HL-60/S4 treated with retinoic acid at 250 ng/mL for 4 days and 3 days (cell line): Measurements from ENCODE around the gene AAMDC.
"Not testable (repeated sequence)": the region's sequence is repeated elsewhere in the genome, so short reads cannot be mapped to it uniquely, and the experiment has no call there.

Source experiments
- in situ Hi-C: fragments of 300-500 bp; cut with MboI; formaldehyde crosslinking; loops from 2 replicates; pipeline ENCODE4 v1.7.0; 2022; ENCODE audit warnings: low sequenced_read_pairs

The AAMDC gene

DNA sequence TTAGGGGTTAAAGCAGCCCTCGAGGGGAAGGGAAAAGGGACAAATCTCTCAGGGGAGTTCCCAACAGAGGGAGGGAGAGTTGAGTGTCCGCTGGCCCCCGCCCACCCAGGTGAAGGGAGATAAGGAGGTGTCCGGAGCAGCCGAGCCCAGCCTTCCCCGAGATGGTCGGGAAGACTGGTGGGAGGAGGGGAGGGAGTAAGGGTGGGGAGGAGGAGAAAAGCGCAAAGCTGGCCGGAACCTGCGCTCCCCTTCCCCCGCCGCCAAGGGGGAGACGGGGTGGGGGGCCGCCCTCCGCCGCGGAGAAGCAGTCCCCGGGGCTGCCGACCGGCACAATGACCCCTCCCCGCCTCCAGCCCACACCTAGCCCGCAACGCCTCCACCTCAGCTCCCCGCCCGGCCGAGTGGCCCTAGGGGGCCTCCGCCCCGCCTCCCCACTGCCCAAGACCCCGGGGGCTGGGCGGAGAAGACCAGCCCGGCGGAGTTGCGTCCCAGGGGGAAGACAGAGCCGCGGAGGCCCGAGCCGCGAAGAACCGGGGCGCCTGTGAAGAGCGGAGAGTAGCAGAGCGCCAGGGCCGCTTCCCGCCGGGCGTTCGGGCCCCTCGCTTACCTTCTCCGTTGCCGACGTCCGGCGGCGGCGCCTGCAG, 901 bp upstream of the AAMDC start:
- in situ Hi-C loops = no loop called here

DNA sequence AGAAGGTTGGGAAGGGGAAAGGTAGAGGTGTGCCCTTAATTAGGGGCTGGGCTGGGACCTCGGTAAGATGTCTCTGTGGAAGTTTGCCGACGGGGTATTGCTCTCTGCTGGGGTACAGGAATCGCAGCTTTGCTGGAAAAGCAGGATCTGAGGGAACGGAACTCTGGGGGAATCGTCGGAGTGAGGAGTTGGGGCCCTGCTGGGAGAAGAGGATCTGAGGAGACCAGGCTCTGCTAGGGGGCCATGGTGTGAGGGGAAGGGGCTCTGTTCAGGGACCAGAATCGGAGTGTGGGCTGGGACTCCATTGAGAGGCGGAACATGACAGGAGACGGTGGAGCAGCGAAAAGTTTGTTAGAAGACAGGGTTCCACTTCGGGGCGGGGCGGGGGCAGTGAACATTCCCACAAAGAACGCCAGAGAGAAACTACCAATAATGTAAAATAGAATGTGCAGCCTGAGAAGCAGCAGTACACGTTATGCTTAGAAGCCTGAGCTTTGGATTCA, 456 bp downstream of the AAMDC start:
- in situ Hi-C loops = no loop called here

DNA sequence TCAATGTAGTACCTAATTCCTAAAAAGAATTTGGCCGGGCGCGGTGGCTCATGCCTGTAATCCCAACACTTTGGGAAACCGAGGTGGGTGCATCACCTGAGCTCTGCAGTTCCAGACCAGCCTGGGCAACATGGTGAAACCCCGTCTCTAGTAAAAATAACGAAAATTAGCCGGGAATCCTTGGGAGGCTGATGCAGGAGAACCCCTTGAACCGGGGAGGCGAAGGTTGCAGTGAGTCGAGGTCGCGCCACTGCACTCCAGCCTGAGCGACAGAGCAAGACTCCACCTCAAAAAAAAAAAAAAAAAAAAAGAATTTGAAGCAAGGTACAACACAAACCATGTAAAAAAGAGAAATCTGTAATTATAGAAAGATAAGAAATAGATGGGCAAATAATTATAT, 1.2 kb downstream of the AAMDC start:
- in situ Hi-C loops = not testable (repeated sequence)

DNA sequence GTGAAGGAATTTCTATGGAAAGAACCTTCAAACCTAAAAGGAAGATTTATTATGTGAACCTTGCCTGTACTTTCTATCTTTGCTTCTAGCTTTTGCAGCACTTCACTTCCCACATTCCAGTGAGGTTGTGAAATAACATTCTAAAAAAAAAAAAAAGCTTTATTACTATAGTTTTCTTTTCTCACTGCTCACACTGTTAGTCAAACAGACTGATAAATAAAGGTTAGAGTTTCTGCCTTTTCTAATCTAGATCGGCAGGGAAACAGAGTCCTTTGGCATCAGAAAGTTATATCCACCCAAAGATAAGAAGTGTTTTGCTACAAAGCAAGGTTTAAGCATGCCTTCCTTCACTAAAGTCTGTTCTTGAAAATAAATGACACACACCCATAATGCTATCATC, 2.8 kb downstream of the AAMDC start:
- in situ Hi-C loops = no loop called here

DNA sequence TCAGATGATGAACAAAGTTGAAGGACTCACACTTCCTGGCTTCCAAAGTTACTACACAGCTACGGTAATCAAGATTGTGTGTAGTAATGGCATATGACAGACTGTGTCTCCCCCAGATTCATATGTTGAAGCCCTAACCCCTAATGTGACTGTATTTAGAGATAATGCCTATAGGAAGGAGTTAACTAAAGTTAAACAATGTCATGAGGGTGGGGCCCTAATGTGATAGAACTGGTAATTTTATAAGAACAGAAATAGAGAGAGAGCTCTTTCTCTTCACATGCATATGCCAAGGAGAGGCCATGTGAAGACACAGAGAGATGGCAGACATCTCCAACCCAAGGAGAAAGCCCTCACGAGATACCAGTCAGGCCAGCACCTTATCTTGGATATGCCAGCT, 8.0 kb downstream of the AAMDC start:
- in situ Hi-C loops = no loop called here

DNA sequence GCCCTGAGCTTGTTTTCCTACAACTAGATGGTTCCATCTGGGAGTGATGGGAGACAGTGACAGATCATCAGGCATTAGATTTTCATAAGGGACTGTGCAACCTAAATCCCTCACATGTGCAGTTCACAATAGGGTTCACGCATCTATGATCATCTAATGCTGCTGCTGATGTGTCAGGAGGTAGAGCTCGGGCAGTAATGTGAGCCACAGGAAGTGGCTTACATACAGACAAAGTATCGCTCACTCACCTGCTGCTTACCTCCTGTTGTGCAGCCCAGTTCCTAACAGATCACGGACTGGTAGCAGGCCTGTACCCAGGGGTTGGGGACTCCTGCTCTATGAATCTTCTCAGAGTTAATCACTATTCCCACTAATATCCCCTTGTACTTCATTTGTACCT, 12.4 kb downstream of the AAMDC start:
- in situ Hi-C loops = no loop called here

DNA sequence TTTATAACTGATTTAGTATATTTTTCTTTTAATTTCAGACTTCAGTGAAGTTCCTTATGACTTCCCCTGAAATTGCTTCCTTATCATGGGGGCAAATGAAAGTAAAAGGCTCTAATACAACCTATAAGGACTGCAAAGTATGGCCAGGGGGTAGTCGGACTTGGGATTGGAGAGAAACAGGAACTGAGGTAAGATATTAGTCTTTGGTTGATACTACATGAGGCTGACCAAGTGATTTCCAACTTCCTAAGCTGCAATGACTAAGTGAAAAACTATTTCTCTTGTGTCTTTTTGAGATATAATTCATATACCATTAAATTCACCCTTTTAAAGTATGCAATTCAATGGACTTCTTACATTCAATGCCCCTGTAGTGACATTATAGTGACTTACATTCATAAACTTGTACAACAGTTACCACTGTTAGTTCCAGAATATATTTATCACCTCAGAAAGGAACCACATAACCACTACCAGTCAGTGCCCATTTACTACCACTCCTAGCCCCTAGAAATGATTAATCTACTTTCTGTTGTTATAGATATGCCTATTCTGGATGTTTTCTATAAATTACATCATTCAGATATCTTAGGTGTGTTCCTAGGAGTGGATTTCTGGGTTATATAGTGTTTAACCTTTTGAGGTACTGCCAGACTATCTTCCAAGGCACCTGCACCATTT, 21.6 kb downstream of the AAMDC start:
- in situ Hi-C loops = no loop called here

DNA sequence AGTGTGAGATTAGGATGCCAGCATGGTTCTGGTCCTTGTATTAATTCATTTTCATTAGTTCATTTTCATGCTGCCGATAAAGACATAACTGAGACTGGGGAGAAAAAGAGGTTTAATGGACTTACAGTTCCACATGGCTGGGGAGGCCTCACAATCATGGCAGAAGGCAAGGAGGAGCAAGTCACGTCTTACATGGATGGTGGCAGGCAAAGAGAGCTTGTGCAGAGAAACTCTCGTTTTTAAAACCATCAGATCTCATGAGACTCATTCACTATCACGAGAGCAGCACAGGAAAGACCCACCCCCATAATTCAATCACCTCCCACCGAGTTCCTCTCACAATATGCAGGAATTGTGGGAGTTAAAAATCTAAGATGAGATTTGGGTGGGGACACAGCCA, 22.8 kb downstream of the AAMDC start:
- in situ Hi-C loops = not testable (repeated sequence)

DNA sequence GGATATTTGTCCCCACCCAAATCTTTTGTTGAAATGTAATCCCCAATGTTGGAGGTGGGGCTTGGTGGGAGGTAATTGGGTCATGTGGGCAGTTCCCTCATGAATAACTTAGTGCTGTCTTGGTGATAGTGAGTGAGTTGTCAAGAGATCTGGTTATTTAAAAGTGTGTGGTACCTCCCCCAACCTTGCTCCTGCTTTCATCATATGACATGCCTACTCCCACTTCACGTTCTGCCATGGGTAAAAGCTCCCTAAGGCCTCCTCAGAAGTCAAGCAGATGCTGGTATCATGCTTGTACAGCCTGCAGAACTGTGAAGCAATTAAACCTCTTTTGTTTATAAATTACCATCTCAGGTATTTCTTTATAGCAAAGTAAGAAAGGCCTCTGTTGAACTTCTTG, 30.6 kb downstream of the AAMDC start:
- in situ Hi-C loops = no loop called here

DNA sequence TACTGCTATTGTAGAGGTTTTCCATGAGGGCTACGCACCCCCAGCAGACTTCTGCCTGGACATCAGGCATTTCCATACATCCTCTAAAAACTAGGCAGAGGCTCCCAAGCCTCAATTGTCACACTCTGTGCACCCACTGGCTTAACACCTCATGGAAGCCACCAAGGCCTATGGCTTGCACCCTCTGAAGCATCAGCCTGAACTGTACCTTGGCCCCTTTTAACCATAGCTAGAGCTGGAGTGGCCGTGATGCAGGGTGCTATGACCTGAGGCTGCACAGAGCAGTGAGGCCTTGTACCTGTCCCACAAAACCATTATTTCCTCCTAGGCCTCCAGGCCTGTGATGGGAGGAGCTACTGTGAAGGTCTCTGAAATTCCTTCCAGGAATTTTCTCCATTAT, 33.9 kb downstream of the AAMDC start:
- in situ Hi-C loops = no loop called here

DNA sequence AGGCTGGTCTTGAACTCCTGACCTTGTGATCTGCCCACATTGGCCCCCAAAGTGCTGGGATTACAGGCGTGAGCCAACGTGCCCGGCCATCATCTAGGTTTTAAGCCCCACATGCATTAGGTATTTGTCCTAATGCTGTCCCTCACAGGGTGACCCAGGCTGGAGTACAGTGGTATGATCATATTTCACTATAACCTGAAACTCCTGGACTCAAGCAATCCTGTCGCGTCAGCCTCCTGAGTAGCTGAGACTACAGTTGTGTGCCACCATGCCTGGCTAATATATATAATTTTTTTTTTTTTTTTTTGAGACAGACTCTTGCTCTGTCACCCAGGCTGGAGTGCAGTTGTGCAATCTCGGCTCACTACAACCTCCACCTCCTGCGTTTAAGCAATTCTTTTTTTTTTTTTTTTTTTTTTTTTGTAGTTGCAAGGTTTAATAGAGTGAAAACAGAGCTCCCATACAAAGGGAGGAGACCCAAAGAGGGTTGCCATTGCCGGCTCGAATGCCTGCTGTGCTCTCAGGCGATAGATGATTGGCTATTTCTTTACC, 37.0 kb downstream of the AAMDC start:
- in situ Hi-C loops = not testable (repeated sequence)

DNA sequence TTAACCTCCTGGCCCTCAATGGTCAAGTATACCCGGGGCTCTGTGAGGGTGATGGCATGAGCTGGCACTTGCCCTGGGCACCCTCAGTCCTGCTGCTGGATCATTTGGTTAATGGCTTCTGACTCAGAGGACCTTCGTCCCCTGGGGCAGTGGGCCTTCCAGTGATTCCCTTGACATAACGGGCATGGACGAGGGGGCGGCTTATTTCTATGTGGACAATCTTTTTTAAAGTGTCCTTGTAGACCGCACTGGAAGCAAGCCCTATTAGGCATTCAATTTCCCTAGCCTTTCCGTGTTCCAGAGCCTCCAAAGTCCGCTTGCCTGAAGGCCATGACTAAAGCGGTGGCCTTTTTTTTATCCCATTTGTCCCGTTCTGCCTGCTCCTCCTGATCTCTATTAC, 40.5 kb downstream of the AAMDC start:
- in situ Hi-C loops = not testable (repeated sequence)

DNA sequence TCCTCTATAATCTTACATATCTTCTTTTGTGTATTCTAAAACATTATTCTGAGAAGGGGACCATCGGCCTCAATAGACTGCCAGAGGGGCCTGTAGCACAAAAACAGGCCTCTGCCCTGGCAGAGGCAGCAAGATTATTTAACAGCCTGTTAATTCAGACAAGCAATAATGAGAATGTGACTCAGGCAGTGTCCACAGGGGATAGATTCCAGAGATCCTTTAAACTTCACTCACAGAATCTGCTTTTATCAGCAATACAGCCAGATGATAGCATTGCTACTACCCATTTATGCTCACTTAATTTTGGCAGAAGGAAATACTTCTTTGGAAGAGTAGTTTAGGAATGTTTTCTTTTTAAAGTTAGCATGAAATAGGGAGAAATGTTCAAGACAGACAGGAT, 44.9 kb downstream of the AAMDC start:
- in situ Hi-C loops = no loop called here

DNA sequence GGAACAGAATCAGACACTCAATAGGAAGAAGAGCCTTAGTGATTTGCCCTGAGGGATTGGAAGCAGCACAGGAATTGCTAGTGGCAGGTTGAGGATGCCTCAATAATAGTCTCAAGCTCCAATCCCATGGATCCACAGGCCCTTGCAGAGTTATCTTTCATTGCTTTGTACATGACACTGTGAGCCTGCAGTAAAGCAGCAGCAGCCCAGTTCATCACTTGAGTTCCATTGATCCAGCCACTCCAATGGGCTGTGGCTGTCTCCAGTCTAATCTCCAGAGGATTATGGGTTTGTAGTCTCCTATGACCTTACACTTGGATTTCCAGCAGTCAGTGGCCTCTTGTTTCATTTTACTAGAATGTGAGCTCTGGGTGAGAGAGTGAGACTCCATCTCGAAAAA, 45.4 kb downstream of the AAMDC start:
- in situ Hi-C loops = no loop called here

DNA sequence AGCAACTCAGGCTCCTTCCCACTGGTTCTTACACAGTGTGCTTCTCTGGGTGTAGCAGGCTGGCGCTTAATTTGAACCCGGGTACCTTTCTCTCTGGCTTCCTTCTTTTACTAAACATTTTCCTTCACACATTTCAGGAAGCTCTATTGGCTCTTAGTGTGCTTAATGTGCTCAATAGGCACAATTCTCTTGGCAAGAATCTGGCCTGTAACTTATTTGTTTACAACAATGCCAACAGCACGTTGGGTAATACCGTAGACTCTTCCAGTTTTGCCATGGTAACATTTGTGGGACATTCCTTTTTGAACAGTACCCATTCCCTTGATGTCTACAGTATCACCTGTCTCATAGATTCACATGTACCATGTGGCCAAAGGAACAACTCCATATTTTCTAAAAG, 47.8 kb downstream of the AAMDC start:
- in situ Hi-C loops = no loop called here

DNA sequence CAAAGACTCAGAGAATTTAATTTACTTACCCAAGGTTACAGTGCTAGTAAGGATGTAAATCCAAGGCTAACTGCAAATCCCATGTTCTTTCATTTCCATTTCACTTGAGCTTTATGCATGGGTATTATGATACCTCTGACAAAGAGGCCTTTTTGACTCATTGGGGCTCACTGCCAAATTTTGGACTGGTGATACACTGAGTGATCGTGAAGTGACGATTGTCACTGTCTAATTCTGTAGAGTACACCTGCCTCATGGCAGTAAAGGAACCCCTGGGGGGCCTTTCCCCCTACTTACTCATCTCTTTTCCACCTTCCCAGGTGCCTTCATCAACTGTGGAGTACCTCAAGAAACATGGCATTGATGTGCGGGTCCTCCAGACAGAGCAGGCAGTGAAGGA, 50.9 kb downstream of the AAMDC start:
- in situ Hi-C loops = no loop called here

DNA sequence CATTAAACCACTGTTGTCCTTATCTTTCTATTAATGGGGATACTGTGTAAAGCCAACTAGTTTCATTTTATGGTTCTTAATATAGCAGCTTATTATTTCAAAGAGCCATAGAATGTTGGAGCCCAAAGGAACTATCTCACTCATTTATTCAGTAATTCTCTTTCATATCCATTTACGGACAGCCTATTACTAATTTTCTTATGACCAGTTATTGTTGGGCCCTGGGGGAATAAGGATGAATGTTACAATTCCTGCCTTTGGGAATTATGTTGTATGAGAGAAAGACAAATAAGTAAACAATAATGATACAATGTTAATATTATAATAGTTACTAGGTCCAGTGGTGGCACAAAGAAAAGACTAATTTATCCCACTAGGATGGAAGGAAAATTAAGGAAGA, 52.4 kb downstream of the AAMDC start:
- in situ Hi-C loops = no loop called here

DNA sequence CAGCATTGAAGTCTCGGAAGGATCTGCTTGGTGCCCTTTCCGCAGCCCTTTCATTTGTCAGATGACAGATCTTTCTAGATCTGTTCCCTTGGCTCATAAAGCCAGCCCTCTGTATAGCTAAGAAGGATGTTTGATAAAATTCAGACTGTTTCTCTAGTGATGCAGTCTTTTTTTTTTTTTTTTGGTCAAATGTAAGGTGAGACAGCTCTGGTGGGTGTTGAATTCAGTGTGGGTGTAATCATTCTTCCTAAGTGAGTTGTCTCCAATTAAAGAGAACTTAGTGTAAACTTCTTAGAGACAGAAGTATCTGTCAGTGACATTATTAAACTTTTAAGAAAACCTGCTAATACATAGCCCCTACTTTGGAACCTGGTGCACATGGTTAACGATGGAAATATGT, 53.3 kb downstream of the AAMDC start:
- in situ Hi-C loops = no loop called here

DNA sequence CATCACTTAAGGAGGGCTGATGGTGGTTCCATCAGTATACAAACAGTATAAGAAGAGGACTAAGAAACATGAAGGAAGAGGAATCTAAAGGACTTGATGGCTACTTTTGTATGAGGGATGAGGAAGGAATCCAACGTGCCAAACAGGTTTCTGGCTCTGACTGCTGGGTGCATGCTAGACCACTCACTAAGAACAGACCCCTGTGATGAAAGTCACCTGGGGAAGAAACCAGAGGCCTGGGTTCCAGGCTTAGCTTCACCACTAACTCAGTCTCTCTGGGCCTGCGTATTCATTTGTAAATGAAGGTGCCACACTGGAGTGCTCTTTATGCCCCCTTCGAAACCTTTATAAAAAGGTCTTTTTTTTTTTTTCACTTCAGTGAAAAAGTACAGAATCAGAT, 55.1 kb downstream of the AAMDC start:
- in situ Hi-C loops = no loop called here

DNA sequence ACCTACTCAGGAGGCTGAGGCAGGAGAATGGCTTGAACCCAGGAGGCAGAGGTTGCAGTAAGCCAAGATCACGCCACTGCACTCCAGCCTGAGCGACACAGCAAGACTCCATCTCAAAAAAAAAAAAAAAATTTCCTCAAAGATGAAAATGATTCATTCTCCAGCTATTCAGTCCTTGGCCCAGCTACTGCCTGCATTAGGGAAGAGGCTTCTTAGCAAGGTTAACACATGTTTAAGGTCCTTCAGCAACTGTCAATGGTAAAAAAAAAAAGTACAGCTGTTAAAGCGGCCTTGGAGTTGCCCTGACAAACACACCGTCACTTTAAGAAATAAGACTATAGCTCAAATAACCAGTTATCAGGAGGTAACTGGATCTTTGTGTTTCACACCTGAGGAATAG, 57.3 kb downstream of the AAMDC start:
- in situ Hi-C loops = not testable (repeated sequence)

DNA sequence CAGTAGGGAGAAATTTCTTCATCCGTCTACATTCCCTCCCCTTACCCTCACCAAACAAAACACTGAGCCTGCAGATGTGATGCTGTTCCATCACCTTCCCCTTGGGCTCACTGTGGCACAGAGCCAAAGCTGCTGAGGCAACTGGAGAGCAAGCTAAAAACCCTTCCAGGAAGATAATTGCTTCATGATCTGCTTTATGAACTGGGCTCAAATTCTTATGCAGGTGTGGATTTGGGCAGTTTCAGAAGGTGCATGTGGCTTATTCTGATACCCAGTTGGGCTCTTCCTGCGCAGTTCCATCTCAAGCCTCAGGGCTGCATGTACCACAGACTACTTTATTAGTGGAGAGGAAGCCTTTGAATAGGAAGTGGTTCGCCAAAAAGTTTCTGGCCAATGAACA, 58.3 kb downstream of the AAMDC start:
- in situ Hi-C loops = no loop called here

DNA sequence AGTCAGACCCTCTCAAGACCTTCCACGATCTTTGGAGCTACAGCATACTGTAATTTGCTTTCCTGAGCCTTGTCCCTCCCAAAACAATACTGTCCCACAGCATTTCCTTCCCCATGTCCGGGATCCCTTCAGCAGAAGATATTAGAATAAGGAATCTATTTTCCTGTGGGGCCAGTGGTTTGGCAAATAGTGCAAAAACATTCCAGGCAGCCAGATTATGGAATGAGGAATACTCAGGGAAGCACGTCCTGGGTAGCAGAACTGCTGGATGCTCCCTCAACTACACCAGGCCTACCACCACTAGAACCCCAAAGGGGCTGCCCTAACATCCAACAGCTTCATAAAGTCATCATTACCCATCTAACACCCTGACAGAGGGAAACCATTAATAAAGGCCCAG, 61.5 kb downstream of the AAMDC start:
- in situ Hi-C loops = no loop called here

DNA sequence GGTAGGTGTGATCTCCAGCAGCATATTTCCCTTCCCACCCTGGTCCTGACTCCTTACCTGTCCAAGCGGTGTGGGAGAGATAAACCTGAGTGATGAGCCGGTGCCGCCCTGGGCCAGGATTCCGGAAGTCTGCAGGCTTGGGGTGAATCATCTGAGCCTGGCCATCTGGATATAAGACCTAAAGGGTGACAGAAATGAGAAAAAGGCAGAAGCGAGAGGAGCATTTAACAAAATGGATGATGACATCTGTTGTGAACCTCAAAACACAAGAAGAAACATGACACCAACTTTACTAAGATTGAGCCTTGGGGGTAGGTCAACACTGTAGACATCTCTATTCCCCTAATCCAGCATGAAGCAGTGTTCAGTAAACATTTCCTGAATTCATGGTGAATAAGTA, 62.8 kb downstream of the AAMDC start:
- in situ Hi-C loops = no loop called here
